Keratinocyte (primary cell): Measurements from ENCODE around the gene SAMD4A. TPM values are rescaled to one million over a fixed set of nuclear protein-coding genes. Genes with fewer than 3 reads are reported as not detected.

Experiments
- DNase-seq: peaks from one replicate; pipeline ENCODE4 v3.0.0-alpha.2; 2011; ENCODE audit warnings: low read depth, missing footprints, low spot score
- FAIRE-seq: peaks from 2 replicates; lab custom pipeline; 2011; peaks lifted over from hg19 to GRCh38; lab: Jason Lieb, UNC
- H2AFZ ChIP-seq: 2 replicates; pipeline ENCODE4 v1.6.0; 2012; ENCODE audit warnings: low read length, control low read depth, inconsistent platforms; ENCODE audit not compliant: control insufficient read depth
- H3K27ac ChIP-seq: 2 replicates; pipeline ENCODE4 v1.5.1; 2011; ENCODE audit warnings: low read length; ENCODE audit not compliant: control insufficient read depth, insufficient read depth
- H3K27me3 ChIP-seq: 3 replicates; pipeline ENCODE4 v1.6.0; 2011; ENCODE audit warnings: low read length; ENCODE audit not compliant: control insufficient read depth, insufficient read depth; ENCODE audit errors: extremely low read depth
- H3K36me3 ChIP-seq, 2 experiments: 2 replicates in 1 of 2; 3 replicates in 1 of 2; pipeline ENCODE4 v1.5.1; 2011; ENCODE audit warnings: low read length in 2 of 2, mild to moderate bottlenecking in 1 of 2; ENCODE audit not compliant: control insufficient read depth in 2 of 2, insufficient read depth in 2 of 2; ENCODE audit errors: extremely low read depth in 1 of 2
- H3K4me1 ChIP-seq: 3 replicates; pipeline ENCODE4 v1.5.1; 2011; ENCODE audit warnings: low read length; ENCODE audit not compliant: control insufficient read depth, insufficient read depth; ENCODE audit errors: extremely low read depth
- H3K4me2 ChIP-seq: 3 replicates; pipeline ENCODE4 v1.6.0; 2011; ENCODE audit warnings: low read depth, low read length; ENCODE audit not compliant: control insufficient read depth, insufficient read depth; ENCODE audit errors: extremely low read depth
- H3K4me3 ChIP-seq, 3 experiments: fragments of 200-600 bp in 1 of 3; sonication (generic) in 1 of 3; 2 replicates in 2 of 3; 3 replicates in 1 of 3; pipeline ENCODE4 v1.5.1; 2011 to 2016; ENCODE audit warnings: low read length in 3 of 3, mild to moderate bottlenecking in 3 of 3, control low read depth in 2 of 3, inconsistent platforms in 1 of 3, low read depth in 1 of 3, mixed read lengths in 1 of 3, mixed run types in 1 of 3, moderate library complexity in 1 of 3; ENCODE audit not compliant: control insufficient read depth in 2 of 3, insufficient read depth in 2 of 3; ENCODE audit errors: extremely low read depth in 1 of 3
- H3K79me2 ChIP-seq: 2 replicates; pipeline ENCODE4 v1.6.0; 2012; ENCODE audit warnings: low read length; ENCODE audit not compliant: control insufficient read depth, insufficient read depth
- H3K9ac ChIP-seq: 3 replicates; pipeline ENCODE4 v1.6.0; 2011; ENCODE audit warnings: low read length; ENCODE audit not compliant: control insufficient read depth, insufficient read depth; ENCODE audit errors: extremely low read depth
- H3K9me1 ChIP-seq: 3 replicates; pipeline ENCODE4 v1.6.0; 2011; ENCODE audit warnings: low read length; ENCODE audit not compliant: control insufficient read depth, insufficient read depth; ENCODE audit errors: extremely low read depth
- H3K9me3 ChIP-seq: 2 replicates; pipeline ENCODE4 v1.5.1; 2012; ENCODE audit warnings: low read depth, low read length; ENCODE audit not compliant: control insufficient read depth
- H4K20me1 ChIP-seq: 3 replicates; pipeline ENCODE4 v1.6.0; 2011; ENCODE audit warnings: low read length; ENCODE audit not compliant: control insufficient read depth, insufficient read depth; ENCODE audit errors: extremely low read depth
- EZH2 ChIP-seq: IDR thresholded peaks from one replicate; pipeline ENCODE4 v1.6.1; 2012; ENCODE audit warnings: inconsistent platforms, mild to moderate bottlenecking, low read length, moderate library complexity
- dilution Hi-C: fragments of 300-500 bp; cut with MboI; formaldehyde crosslinking; loops from one replicate; pipeline ENCODE4 v1.7.0; 2020; ENCODE audit warnings: low sequenced_read_pairs; ENCODE audit not compliant: extremely low pct_ligation_motif_present
- polyA plus RNA-seq, 5 experiments: library from polyadenylated mRNA; depleted of rRNA in 3 of 5; stranded (reverse) in 3 of 5; stranded (forward) in 1 of 5; unstranded in 1 of 5; fragments of >200 nt; gene quantifications; 1 replicate in 1 of 5; 2 replicates in 3 of 5; 3 replicates in 1 of 5; pipeline versions ENCODE4 v1.2.1 to v1.2.3, GENCODE V29; 2011 to 2012; ENCODE audit warnings: missing spikeins in 2 of 5, low read depth in 1 of 5, low replicate concordance in 1 of 5
- TF ChIP-seq, protein P1 (sequence below), 3 experiments: IDR thresholded peaks in 1 of 3; conservative IDR thresholded peaks in 1 of 3; optimal IDR thresholded peaks in 1 of 3; 2 replicates in 2 of 3; 3 replicates in 1 of 3; pipeline versions ENCODE3 to v1.5.1; 2011; ENCODE audit warnings: low read length in 3 of 3, mild to moderate bottlenecking in 3 of 3, moderate library complexity in 2 of 3, control low read depth in 1 of 3, inconsistent platforms in 1 of 3; ENCODE audit not compliant: insufficient read depth in 2 of 3; ENCODE audit errors: extremely low read depth in 1 of 3

SAMD4A gene
- polyA plus RNA-seq, 1 donor (not counting 4 experiments of a cell fraction or from before 2014, with no cell fraction given) = 16.2 TPM

- H3K9me1 ChIP-seq = no peaks in the 10 kb centered on the region
- no peaks in the 10 kb centered on the region for H3K9me3 ChIP-seq
- H3K79me2 ChIP-seq = no peaks in the 10 kb centered on the region
- H4K20me1 ChIP-seq = no peaks in the 10 kb centered on the region
- no peak overlapping the region for H3K4me3 ChIP-seq
- H3K4me1 ChIP-seq = no peaks in the 10 kb centered on the region
- H3K36me3 ChIP-seq = no peaks in the 10 kb centered on the region
- no peaks in the 10 kb centered on the region for H3K27me3 ChIP-seq
- FAIRE-seq = no peak
- TF ChIP-seq, protein P1, sequence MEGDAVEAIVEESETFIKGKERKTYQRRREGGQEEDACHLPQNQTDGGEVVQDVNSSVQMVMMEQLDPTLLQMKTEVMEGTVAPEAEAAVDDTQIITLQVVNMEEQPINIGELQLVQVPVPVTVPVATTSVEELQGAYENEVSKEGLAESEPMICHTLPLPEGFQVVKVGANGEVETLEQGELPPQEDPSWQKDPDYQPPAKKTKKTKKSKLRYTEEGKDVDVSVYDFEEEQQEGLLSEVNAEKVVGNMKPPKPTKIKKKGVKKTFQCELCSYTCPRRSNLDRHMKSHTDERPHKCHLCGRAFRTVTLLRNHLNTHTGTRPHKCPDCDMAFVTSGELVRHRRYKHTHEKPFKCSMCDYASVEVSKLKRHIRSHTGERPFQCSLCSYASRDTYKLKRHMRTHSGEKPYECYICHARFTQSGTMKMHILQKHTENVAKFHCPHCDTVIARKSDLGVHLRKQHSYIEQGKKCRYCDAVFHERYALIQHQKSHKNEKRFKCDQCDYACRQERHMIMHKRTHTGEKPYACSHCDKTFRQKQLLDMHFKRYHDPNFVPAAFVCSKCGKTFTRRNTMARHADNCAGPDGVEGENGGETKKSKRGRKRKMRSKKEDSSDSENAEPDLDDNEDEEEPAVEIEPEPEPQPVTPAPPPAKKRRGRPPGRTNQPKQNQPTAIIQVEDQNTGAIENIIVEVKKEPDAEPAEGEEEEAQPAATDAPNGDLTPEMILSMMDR (optimal IDR thresholded peaks at IDR 0.05 in 1 of 3, IDR thresholded peaks at IDR 0.05 in 1 of 3, conservative IDR thresholded peaks at IDR 0.05 in 1 of 3; ENCODE audit: extremely low read depth in 1 of 3, insufficient read depth in 2 of 3, low read length in 3 of 3) = no peak
- TF ChIP-seq EZH2 = no peak
- H3K27ac ChIP-seq = no peak overlapping the region
- DNase-seq = no peak
- H2AFZ ChIP-seq = no peak overlapping the region
- H3K4me2 ChIP-seq = no peak overlapping the region
- no peak overlapping the region for H3K9ac ChIP-seq
- dilution Hi-C loops = no loop called here
Measured at GRCh38 chr14:54837508-54838149, 270.7 kb downstream of the SAMD4A start.

DNA sequence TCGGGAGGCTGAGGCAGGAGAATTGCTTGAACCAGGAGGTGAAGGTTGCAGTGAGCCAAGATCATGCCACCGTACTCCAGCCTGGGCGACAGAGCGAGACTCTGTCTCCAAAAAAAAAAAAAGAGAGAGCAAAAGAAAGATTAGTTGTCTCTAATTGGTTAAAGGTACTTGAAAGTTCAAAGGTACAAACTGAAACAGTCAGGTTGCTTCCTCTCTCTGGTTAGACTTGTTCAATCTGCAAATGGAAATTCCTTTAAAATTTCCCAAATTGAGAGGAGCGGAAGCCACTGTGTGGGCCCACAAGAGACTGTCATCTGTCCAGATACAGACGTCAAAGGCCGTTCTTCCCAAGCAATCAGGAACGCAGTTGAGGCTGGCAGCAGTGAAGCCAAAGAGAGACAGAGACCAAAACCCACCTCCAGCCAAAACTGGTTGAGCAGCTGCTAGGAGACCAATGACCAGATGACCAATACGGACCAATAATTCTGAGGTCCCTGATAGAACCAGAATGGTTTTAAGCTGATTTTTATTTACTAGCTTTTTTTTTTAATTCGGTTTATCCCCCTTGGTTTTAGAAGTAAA, 272.1 kb downstream of the SAMD4A start:
- no peak overlapping the region for H3K4me3 ChIP-seq
- no peak overlapping the region for H2AFZ ChIP-seq
- FAIRE-seq = no peak
- no peak overlapping the region for H3K27ac ChIP-seq
- H3K9me1 ChIP-seq = no peaks in the 10 kb centered on the region
- no peak overlapping the region for H3K9ac ChIP-seq
- no peaks in the 10 kb centered on the region for H3K36me3 ChIP-seq
- H3K4me2 ChIP-seq = no peak overlapping the region
- TF ChIP-seq EZH2 = no peak
- TF ChIP-seq, protein P1 (optimal IDR thresholded peaks at IDR 0.05 in 1 of 3, IDR thresholded peaks at IDR 0.05 in 1 of 3, conservative IDR thresholded peaks at IDR 0.05 in 1 of 3; ENCODE audit: extremely low read depth in 1 of 3, insufficient read depth in 2 of 3, low read length in 3 of 3) = no peak
- no peaks in the 10 kb centered on the region for H4K20me1 ChIP-seq
- no peaks in the 10 kb centered on the region for H3K9me3 ChIP-seq
- no peaks in the 10 kb centered on the region for H3K4me1 ChIP-seq
- dilution Hi-C loops = no loop called here
- DNase-seq = no peak
- H3K27me3 ChIP-seq = no peaks in the 10 kb centered on the region
- H3K79me2 ChIP-seq = no peaks in the 10 kb centered on the region
